GM12878 (cell line): ENCODE data around the gene KCNN3. TPM values are rescaled to one million over a fixed set of nuclear protein-coding genes. Genes with fewer than 3 reads are reported as not detected.

Experiments
- BMI1 ChIP-seq: fragments of 450-650 bp; IDR thresholded peaks from 2 replicates; pipeline ENCODE4 v1.6.1; 2016; ENCODE audit warnings: mild to moderate bottlenecking, moderate library complexity, borderline replicate concordance
- CREM ChIP-seq: IDR thresholded peaks from 2 replicates; pipeline ENCODE4 v1.6.1; 2014; ENCODE audit warnings: antibody characterized with exemption, low read depth
- FOS ChIP-seq: IDR thresholded peaks from 3 replicates; pipeline ENCODE4 v1.6.1; 2011; ENCODE audit warnings: borderline replicate concordance; ENCODE audit not compliant: insufficient read length; ENCODE audit errors: extremely low read depth
- FOXK2 ChIP-seq: fragments of 450-650 bp; IDR thresholded peaks from 2 replicates; pipeline ENCODE4 v1.6.1; 2017; ENCODE audit warnings: mild to moderate bottlenecking, moderate library complexity
- PAX5 ChIP-seq: IDR thresholded peaks from 2 replicates; pipeline ENCODE4 v1.6.1; 2011; ENCODE audit warnings: low read depth, low read length, borderline replicate concordance
- PML ChIP-seq: IDR thresholded peaks from 2 replicates; pipeline ENCODE4 v1.6.1; 2012; ENCODE audit warnings: low read length, inconsistent platforms
- POU2F2 ChIP-seq: IDR thresholded peaks from 3 replicates; pipeline ENCODE4 v1.6.1; 2011; ENCODE audit warnings: low read depth, mild to moderate bottlenecking, low read length, borderline replicate concordance
- SMAD5 ChIP-seq: IDR thresholded peaks from 2 replicates; pipeline ENCODE4 v1.6.1; 2016; ENCODE audit warnings: antibody characterized with exemption, low read depth
- WRNIP1 ChIP-seq: IDR thresholded peaks from 2 replicates; pipeline ENCODE4 v1.6.1; 2011; ENCODE audit warnings: low read depth, low read length, improper control_type of control experiment, borderline replicate concordance
- ZNF622 ChIP-seq: fragments of 450-650 bp; IDR thresholded peaks from 2 replicates; pipeline ENCODE4 v1.6.1; 2017; ENCODE audit warnings: mild to moderate bottlenecking, inconsistent platforms
- polyA plus RNA-seq, 11 experiments: library from polyadenylated mRNA; depleted of rRNA in 4 of 11; unstranded in 6 of 11; stranded (reverse) in 5 of 11; fragments of >200 nt; fragmentation: Nextera tagmentation in 4 of 11; fragmentation: Illumina TruSeq in 1 of 11; extraction: Ambion mirVana in 4 of 11; extraction: Trizol in 1 of 11; gene quantifications; 1 replicate in 1 of 11; 2 replicates in 10 of 11; pipeline versions ENCODE4 v1.2.1 to v1.2.3, GENCODE V29; 2011 to 2016; ENCODE audit warnings: inconsistent platforms in 2 of 11, missing spikeins in 2 of 11, low read depth in 1 of 11
- total RNA-seq, 4 experiments: library from RNA; depleted of rRNA in 3 of 4; stranded (reverse); fragments of >200 nt in 3 of 4; fragmentation: Illumina TruSeq in 1 of 4; extraction: Trizol in 1 of 4; gene quantifications; 2 replicates each; pipeline versions ENCODE4 v1.2.1 to v1.2.3, GENCODE V29; 2013 to 2021
- TF ChIP-seq, protein P1 (sequence below): IDR thresholded peaks from 2 replicates; pipeline ENCODE4 v1.6.1; 2011; ENCODE audit warnings: low read depth, mild to moderate bottlenecking, low read length, moderate library complexity, borderline replicate concordance; ENCODE audit errors: extremely low read depth
- TF ChIP-seq, protein P2 (sequence below): IDR thresholded peaks from 2 replicates; pipeline ENCODE4 v1.6.1; 2012; ENCODE audit warnings: improper control_type of control experiment, low read depth, low read length; ENCODE audit not compliant: insufficient replicate concordance
- TF ChIP-seq, protein P3 (sequence below): IDR thresholded peaks from 2 replicates; pipeline ENCODE4 v1.6.1; 2012; ENCODE audit warnings: low read length, inconsistent platforms
- TF ChIP-seq, protein P4 (sequence below): fragments of 450-650 bp; IDR thresholded peaks from 2 replicates; pipeline ENCODE4 v1.6.1; 2017; ENCODE audit warnings: borderline replicate concordance
- TF ChIP-seq, protein P5 (sequence below): IDR thresholded peaks from 2 replicates; pipeline ENCODE4 v1.6.1; 2012; ENCODE audit warnings: mild to moderate bottlenecking, low read depth, low read length

KCNN3 gene
- total and polyA plus RNA-seq, 10 of the 15 experiments (the other 5 are each of a cell fraction or from before 2014, with no cell fraction given), result 3.5 to 26.4 (median 14.9) TPM

DNA sequence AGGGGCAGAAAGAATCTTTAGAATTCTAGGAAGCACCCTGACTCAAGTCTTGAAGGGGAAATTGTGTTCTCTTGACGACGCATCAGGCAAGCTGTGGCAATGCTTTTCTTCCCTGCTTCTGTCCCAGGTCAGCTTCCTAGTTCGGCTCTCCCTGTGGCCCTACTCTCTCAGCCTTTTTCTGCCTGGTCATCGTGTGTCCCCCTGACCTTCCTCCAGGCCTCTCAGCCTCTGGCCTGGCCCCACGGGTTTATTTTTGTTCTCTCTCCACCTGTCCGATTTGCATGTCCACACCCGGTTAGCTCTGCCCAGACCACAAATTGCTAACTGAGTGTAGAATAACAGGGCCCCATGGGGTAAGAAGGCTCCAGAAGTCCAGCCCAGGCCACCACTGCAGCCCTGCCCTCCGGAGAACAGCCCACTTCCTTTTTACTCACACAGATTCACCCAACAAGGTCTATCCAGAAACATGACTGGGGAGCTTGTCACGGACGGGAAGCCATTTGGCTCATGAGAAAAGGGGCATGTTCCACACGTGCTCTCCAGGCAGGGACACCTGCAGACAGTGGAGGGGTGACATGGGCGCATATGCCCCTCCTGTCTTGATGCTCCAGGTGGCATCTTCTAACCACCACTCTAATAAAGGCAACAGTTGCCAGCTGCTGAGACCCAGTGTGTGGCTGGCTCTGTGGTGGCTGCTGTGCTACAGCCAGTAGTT is 9.8 kb downstream of the KCNN3 start (continued):
- TF ChIP-seq, protein P1, sequence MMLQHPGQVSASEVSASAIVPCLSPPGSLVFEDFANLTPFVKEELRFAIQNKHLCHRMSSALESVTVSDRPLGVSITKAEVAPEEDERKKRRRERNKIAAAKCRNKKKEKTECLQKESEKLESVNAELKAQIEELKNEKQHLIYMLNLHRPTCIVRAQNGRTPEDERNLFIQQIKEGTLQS, result no peak
- TF ChIP-seq ZNF622 (no peak), WRNIP1 (no peak), FOXK2 (no peak), PML (no peak), FOS (no peak), SMAD5 (no peak), BMI1 (0 out of 2 replicates have a peak, but pooled peaks have one; percentile 10), POU2F2 (peak; percentile 97), PAX5 (peak; percentile 75), CREM (peak; percentile 69)
- TF ChIP-seq, protein P2, sequence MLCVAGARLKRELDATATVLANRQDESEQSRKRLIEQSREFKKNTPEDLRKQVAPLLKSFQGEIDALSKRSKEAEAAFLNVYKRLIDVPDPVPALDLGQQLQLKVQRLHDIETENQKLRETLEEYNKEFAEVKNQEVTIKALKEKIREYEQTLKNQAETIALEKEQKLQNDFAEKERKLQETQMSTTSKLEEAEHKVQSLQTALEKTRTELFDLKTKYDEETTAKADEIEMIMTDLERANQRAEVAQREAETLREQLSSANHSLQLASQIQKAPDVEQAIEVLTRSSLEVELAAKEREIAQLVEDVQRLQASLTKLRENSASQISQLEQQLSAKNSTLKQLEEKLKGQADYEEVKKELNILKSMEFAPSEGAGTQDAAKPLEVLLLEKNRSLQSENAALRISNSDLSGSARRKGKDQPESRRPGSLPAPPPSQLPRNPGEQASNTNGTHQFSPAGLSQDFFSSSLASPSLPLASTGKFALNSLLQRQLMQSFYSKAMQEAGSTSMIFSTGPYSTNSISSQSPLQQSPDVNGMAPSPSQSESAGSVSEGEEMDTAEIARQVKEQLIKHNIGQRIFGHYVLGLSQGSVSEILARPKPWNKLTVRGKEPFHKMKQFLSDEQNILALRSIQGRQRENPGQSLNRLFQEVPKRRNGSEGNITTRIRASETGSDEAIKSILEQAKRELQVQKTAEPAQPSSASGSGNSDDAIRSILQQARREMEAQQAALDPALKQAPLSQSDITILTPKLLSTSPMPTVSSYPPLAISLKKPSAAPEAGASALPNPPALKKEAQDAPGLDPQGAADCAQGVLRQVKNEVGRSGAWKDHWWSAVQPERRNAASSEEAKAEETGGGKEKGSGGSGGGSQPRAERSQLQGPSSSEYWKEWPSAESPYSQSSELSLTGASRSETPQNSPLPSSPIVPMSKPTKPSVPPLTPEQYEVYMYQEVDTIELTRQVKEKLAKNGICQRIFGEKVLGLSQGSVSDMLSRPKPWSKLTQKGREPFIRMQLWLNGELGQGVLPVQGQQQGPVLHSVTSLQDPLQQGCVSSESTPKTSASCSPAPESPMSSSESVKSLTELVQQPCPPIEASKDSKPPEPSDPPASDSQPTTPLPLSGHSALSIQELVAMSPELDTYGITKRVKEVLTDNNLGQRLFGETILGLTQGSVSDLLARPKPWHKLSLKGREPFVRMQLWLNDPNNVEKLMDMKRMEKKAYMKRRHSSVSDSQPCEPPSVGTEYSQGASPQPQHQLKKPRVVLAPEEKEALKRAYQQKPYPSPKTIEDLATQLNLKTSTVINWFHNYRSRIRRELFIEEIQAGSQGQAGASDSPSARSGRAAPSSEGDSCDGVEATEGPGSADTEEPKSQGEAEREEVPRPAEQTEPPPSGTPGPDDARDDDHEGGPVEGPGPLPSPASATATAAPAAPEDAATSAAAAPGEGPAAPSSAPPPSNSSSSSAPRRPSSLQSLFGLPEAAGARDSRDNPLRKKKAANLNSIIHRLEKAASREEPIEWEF, result no peak
- TF ChIP-seq, protein P3, sequence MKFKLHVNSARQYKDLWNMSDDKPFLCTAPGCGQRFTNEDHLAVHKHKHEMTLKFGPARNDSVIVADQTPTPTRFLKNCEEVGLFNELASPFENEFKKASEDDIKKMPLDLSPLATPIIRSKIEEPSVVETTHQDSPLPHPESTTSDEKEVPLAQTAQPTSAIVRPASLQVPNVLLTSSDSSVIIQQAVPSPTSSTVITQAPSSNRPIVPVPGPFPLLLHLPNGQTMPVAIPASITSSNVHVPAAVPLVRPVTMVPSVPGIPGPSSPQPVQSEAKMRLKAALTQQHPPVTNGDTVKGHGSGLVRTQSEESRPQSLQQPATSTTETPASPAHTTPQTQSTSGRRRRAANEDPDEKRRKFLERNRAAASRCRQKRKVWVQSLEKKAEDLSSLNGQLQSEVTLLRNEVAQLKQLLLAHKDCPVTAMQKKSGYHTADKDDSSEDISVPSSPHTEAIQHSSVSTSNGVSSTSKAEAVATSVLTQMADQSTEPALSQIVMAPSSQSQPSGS, result no peak
- TF ChIP-seq, protein P4, sequence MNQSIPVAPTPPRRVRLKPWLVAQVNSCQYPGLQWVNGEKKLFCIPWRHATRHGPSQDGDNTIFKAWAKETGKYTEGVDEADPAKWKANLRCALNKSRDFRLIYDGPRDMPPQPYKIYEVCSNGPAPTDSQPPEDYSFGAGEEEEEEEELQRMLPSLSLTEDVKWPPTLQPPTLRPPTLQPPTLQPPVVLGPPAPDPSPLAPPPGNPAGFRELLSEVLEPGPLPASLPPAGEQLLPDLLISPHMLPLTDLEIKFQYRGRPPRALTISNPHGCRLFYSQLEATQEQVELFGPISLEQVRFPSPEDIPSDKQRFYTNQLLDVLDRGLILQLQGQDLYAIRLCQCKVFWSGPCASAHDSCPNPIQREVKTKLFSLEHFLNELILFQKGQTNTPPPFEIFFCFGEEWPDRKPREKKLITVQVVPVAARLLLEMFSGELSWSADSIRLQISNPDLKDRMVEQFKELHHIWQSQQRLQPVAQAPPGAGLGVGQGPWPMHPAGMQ, result no peak
- TF ChIP-seq, protein P5, sequence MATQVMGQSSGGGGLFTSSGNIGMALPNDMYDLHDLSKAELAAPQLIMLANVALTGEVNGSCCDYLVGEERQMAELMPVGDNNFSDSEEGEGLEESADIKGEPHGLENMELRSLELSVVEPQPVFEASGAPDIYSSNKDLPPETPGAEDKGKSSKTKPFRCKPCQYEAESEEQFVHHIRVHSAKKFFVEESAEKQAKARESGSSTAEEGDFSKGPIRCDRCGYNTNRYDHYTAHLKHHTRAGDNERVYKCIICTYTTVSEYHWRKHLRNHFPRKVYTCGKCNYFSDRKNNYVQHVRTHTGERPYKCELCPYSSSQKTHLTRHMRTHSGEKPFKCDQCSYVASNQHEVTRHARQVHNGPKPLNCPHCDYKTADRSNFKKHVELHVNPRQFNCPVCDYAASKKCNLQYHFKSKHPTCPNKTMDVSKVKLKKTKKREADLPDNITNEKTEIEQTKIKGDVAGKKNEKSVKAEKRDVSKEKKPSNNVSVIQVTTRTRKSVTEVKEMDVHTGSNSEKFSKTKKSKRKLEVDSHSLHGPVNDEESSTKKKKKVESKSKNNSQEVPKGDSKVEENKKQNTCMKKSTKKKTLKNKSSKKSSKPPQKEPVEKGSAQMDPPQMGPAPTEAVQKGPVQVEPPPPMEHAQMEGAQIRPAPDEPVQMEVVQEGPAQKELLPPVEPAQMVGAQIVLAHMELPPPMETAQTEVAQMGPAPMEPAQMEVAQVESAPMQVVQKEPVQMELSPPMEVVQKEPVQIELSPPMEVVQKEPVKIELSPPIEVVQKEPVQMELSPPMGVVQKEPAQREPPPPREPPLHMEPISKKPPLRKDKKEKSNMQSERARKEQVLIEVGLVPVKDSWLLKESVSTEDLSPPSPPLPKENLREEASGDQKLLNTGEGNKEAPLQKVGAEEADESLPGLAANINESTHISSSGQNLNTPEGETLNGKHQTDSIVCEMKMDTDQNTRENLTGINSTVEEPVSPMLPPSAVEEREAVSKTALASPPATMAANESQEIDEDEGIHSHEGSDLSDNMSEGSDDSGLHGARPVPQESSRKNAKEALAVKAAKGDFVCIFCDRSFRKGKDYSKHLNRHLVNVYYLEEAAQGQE, result 0 out of 2 replicates have a peak, but pooled peaks have one; percentile 32
